NCI-H526 (cell line): ENCODE results near the gene POMZP3.
"Not testable (repeated sequence)": the region's sequence is repeated elsewhere in the genome, so short reads cannot be mapped to it uniquely, and the experiment has no call there.

Source experiments
- DNase-seq, 2 experiments: peaks; one replicate each; lab custom pipeline; 2025; lab: John Stamatoyannopoulos, UW

The POMZP3 gene

GRCh38 chr7:76586585-76587315 is 40.3 kb downstream of the POMZP3 start:
- DNase-seq = peak; percentile 16

- DNase-seq = not testable (repeated sequence)
Measured at GRCh38 chr7:76583636-76584281, 43.3 kb downstream of the POMZP3 start.

- not testable (repeated sequence) for DNase-seq
Measured at GRCh38 chr7:76582848-76583631, 44.0 kb downstream of the POMZP3 start.

- not testable (repeated sequence) for DNase-seq
Measured at GRCh38 chr7:76575919-76576655, 51.0 kb downstream of the POMZP3 start.

GRCh38 chr7:76575431-76575830 is 51.6 kb downstream of the POMZP3 start:
- DNase-seq = not testable (repeated sequence)

GRCh38 chr7:76572296-76572695 is 54.8 kb downstream of the POMZP3 start:
- DNase-seq = not testable (repeated sequence)

- DNase-seq = not testable (repeated sequence)
Measured at GRCh38 chr7:76570324-76570775, 56.7 kb downstream of the POMZP3 start.

GRCh38 chr7:76568742-76569141 is 58.3 kb downstream of the POMZP3 start:
- DNase-seq = not testable (repeated sequence)

- DNase-seq = not testable (repeated sequence)
Measured at GRCh38 chr7:76567753-76568152, 59.3 kb downstream of the POMZP3 start.

- not testable (repeated sequence) for DNase-seq
Measured at GRCh38 chr7:76567311-76567710, 59.8 kb downstream of the POMZP3 start.

GRCh38 chr7:76565001-76565400 is 62.1 kb downstream of the POMZP3 start:
- DNase-seq = not testable (repeated sequence)

- not testable (repeated sequence) for DNase-seq
Measured at GRCh38 chr7:76561342-76561741, 65.7 kb downstream of the POMZP3 start.

GRCh38 chr7:76560157-76560556 is 66.9 kb downstream of the POMZP3 start:
- DNase-seq = not testable (repeated sequence)
